Activated naive CD4-positive, alpha-beta T cell treated with anti-CD3 and anti-CD28 coated beads for 36 hours (primary cell): ENCODE data around the gene MUC20. TPM values are rescaled to one million over a fixed set of nuclear protein-coding genes. Genes with fewer than 3 reads are reported as not detected.
"Not testable (repeated sequence)": the region's sequence is repeated elsewhere in the genome, so short reads cannot be mapped to it uniquely, and the experiment has no call there.

ENCODE experiments used
- CTCF ChIA-PET: fragments of 350-600 bp; sonication (Branson Sonifier 250); formaldehyde crosslinking; loops from one replicate; lab custom pipeline; 2021; ENCODE audit warnings: antibody characterized with exemption; lab: Charles Lee
- DNase-seq: peaks from one replicate; pipeline ENCODE4 v3.0.0-alpha.2; 2020
- H3K27ac Mint-ChIP-seq: one replicate; pipeline ENCODE4 v1.8.0; 2021; ENCODE audit warnings: mild to moderate bottlenecking, mixed read lengths
- H3K27me3 Mint-ChIP-seq: one replicate; pipeline ENCODE4 v1.8.0; 2021; ENCODE audit warnings: low read depth, mixed read lengths
- H3K36me3 Mint-ChIP-seq: one replicate; pipeline ENCODE4 v1.8.0; 2021; ENCODE audit warnings: low read depth, mixed read lengths
- H3K4me1 Mint-ChIP-seq: one replicate; pipeline ENCODE4 v1.8.0; 2021; ENCODE audit warnings: low read depth, mixed read lengths
- H3K4me3 Mint-ChIP-seq: one replicate; pipeline ENCODE4 v1.8.0; 2021; ENCODE audit warnings: mild to moderate bottlenecking, moderate library complexity, mixed read lengths
- H3K9me3 Mint-ChIP-seq: one replicate; pipeline ENCODE4 v1.8.0; 2021; ENCODE audit warnings: mixed read lengths
- intact Hi-C: fragments of 100-400 bp; cut with micrococcal nuclease; formaldehyde crosslinking; loops from one replicate; pipeline ENCODE4 v1.15.1; 2023
- total RNA-seq, 2 experiments: library from RNA; stranded (reverse); gene quantifications; one replicate each; pipeline ENCODE4 v1.2.3, GENCODE V29; 2021

The MUC20 gene
- total RNA-seq, 2 experiments from 2014 or later, result 0.43 to 0.84 TPM

DNA sequence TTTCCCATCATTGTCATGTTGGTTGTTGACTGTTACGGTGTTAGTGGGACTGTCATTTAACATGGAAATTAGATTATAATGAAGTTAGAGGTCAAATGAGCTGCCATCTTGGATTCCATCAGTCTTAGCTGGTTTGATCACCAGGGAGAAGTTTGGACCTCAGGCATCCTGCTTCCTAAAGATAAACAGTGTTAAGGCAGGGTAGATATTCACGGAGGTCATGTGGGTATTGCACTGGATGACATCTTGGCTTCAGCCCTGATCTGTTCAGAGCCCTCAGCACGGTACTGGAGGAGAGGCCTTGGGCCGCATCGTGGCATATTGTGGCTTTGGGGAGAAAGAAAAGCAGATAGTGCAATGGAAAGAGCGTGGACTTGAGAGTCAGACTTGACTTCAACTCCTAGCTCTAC lies 11.1 kb upstream of the MUC20 start:
- DNase-seq, result no peak
- CTCF ChIA-PET, result no interaction called here
- H3K27me3 Mint-ChIP-seq, result no peaks in the 10 kb centered on the region
- no peaks in the 10 kb centered on the region for H3K4me1 Mint-ChIP-seq
- H3K4me3 Mint-ChIP-seq, result no peak overlapping the region
- no peak overlapping the region for H3K27ac Mint-ChIP-seq
- intact Hi-C loops, result no loop called here
- no peaks in the 10 kb centered on the region for H3K9me3 Mint-ChIP-seq
- H3K36me3 Mint-ChIP-seq, result peaks cover 1% of the 10 kb centered on the region

DNA sequence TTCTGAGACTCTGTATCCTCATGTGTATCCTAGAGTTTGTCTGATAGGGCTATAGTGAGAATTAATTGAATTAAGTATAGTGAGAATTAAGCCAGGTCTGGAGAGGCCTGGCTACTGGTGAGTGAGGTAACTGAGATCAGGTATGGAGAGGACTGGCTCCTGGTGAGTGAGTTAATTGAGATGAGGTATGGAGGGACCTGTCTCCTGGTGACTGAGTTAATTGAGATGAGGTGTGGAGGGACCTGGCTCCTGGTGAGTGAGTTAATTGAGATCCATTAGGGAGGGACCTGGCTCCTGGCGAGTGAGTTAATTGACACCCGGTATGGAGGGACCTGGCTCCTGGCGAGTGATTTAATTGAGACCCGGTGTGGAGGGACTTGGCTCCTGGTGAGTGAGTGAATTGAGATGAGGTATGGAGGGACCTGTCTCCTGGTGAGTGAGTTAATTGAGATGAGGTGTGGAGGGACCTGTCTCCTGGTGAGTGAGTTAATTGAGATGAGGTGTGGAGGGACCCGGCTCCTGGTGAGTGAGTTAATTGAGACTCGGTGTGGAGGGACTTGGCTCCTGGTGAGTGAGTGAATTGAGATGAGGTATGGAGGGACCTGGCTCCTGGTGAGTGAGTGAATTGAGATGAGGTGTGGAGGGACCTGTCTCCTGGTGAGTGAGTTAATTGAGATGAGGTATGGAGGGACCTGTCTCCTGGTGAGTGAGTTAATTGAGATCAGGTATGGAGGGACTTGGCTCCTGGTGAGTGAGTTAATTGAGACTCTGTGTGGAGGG lies 10.5 kb upstream of the MUC20 start:
- H3K27ac Mint-ChIP-seq, intact Hi-C loops, H3K4me3 Mint-ChIP-seq, H3K9me3 Mint-ChIP-seq, H3K4me1 Mint-ChIP-seq, DNase-seq, H3K27me3 Mint-ChIP-seq, CTCF ChIA-PET, H3K36me3 Mint-ChIP-seq: not testable (repeated sequence)

DNA sequence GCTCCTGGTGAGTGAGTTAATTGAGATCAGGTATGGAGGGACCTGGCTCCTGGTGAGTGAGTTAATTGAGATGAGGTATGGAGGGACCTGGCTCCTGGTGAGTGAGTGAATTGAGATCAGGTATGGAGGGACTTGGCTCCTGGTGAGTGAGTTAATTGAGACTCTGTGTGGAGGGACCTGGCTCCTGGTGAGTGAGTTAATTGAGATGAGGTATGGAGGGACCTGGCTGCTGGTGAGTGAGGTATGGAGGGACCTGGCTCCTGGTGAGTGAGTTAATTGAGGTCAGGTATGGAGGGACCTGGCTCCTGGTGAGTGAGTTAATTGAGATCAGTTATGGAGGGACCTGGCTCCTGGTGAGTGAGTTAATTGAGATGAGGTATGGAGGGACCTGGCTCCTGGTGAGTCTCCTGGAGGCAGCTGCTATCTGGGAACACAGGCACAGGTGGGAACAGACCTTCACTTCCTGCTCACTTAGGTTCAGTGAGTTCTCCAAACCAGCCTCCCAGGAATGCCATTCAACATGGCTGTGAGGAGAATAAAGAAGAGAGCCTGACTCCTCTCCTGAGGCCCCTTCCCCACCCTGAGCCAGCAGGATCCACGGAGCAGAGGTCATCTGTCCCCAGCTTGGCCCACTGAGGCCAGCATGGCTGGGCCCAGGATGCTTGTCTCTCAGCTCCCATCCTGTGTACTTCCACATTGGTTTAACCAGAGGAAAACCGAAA lies 9.5 kb upstream of the MUC20 start:
- H3K9me3 Mint-ChIP-seq, H3K27ac Mint-ChIP-seq, H3K36me3 Mint-ChIP-seq, intact Hi-C loops, H3K4me1 Mint-ChIP-seq, H3K27me3 Mint-ChIP-seq, DNase-seq, H3K4me3 Mint-ChIP-seq: not testable (repeated sequence)
- CTCF ChIA-PET, result interaction anchor here (0.5 kb wide), 1 partner anchor 153 kb away, joined by 5 read pairs; no protein-coding TSS in a partner anchor

DNA sequence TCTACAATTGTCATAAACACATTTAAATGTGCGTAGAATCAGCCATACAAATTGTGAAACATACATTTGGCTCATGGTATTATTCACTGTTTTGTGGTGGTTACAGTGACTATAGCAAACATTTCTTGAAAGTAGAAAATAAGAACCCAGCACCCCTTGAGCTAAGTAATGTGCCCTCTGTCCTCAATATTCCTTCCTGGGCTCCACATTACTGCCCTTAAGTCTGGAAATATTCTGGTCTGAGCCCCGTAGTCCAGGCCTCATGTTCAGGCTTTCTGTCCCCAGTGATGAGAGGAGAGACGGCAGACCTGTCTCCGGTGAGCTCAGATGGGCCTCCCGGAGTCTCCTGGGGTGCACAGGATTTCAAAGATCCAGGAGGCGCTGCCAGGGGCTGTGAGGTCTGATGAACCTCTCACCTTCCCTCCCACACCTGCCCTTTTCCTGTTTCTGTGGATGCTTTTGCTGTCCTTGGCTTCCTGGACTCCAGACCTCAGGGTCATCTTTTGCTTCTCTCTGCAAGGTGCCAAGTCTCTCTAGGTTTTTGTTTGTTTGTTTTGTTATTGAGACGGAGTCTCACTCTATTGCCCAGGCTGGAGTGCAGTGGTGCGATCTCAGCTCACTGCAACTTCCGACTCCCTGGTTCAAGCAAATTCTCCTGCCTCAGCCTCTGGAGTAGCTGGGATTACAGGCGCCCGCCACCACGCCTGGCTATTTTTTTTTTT lies 8.8 kb upstream of the MUC20 start:
- no peak overlapping the region for H3K4me3 Mint-ChIP-seq
- H3K9me3 Mint-ChIP-seq, result no peaks in the 10 kb centered on the region
- no peak overlapping the region for H3K27ac Mint-ChIP-seq
- peaks cover 4% of the 10 kb centered on the region for H3K4me1 Mint-ChIP-seq
- H3K36me3 Mint-ChIP-seq, result peaks cover 7% of the 10 kb centered on the region
- CTCF ChIA-PET, result interaction anchor here (0.5 to 0.6 kb wide), 2 partner anchors 154 to 1092 kb away, joined by 3 to 5 read pairs; no protein-coding TSS in a partner anchor
- H3K27me3 Mint-ChIP-seq, result no peaks in the 10 kb centered on the region
- intact Hi-C loops, result no loop called here
- no peak for DNase-seq

DNA sequence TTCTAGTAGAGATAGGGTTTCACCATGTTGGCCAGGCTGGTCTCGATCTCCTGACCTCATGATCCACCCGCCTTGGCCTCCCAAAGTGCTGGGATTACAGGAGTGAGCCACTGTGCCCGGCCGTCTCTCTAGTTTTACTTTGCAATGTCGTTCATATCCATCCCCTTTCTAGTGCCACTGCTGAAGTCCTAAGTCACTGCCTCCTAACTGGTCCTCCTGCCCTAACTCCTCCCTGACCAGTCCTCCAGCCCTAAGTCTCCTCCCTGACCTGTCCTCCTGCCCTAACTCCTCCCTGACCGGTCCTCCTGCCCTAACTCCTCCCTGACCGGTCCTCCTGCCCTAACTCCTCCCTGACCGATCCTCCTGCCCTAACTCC lies 8.3 kb upstream of the MUC20 start:
- H3K9me3 Mint-ChIP-seq, H3K4me1 Mint-ChIP-seq, DNase-seq, H3K27ac Mint-ChIP-seq, H3K36me3 Mint-ChIP-seq, intact Hi-C loops, H3K4me3 Mint-ChIP-seq, CTCF ChIA-PET, H3K27me3 Mint-ChIP-seq: not testable (repeated sequence)

DNA sequence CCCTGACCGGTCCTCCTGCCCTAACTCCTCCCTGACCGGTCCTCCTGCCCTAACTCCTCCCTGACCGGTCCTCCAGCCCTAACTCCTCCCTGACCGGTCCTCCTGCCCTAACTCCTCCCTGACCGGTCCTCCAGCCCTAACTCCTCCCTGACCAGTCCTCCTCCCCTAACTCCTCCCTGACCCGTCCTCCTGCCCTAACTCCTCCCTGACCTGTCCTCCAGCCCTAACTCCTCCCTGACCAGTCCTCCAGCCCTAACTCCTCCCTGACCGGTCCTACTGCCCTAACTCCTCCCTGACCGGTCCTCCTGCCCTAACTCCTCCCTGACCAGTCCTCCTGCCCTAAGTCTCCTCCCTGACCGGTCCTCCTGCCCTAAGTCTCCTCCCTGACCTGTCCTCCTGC lies 7.6 kb upstream of the MUC20 start:
- H3K4me3 Mint-ChIP-seq, CTCF ChIA-PET, H3K36me3 Mint-ChIP-seq: not testable (repeated sequence)

DNA sequence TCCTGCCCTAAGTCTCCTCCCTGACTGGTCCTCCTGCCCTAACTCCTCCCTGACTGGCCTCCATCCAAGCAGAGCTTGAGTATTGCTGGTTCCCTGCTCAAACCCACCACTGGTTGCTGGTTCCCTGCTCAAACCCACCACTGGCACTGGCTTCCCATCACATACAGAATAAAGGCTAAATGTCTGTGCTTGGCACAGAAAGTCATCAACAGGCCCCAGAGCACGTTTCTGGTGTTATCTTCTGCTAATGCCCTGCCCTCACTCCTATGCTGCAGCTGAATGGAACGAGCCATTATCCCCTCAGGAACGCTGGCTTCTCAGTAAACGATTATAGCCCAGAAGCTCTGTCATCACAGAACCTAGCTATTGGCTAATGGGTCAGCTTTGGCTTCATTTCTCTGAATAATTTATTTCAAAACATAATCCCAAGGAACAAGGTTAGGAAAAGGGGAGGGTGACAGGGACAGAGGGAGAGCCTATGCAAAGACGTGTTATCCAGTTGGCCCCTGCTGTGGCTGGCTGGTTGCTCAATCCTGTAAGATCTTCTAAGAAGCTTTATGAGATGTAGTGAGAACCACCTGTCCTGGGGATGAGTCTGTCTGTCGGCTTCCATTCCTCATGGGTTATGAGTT lies 6.3 kb upstream of the MUC20 start:
- H3K27ac Mint-ChIP-seq, result no peak overlapping the region

More for the DNA sequence above, 7.6 kb upstream of the MUC20 start:
- H3K4me1 Mint-ChIP-seq, H3K27me3 Mint-ChIP-seq, intact Hi-C loops, H3K27ac Mint-ChIP-seq, H3K9me3 Mint-ChIP-seq, DNase-seq: not testable (repeated sequence)

DNA sequence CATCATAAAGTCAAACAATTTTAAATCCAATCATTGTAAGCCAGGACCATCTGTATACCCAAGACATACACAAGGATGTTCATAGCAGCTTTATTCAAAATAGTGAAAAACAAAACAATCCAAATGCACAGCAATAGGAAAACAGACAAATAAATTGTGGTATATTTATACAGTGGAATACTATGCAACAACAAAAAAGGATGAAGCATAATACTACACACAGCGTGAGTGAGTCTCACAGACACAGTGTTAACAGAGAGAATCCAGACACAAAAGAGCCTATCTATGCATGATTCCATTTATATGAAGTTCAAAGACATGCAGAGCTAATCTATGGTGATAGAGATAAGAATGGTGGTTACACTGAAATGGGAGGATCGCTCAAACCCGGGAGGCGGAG lies 5.6 kb upstream of the MUC20 start:
- no peak overlapping the region for H3K27ac Mint-ChIP-seq
- peaks cover 4% of the 10 kb centered on the region for H3K4me1 Mint-ChIP-seq
- H3K4me3 Mint-ChIP-seq, result no peak overlapping the region
- no peak for DNase-seq
- no peaks in the 10 kb centered on the region for H3K9me3 Mint-ChIP-seq
- H3K27me3 Mint-ChIP-seq, result no peaks in the 10 kb centered on the region
- intact Hi-C loops, result no loop called here
- peaks cover 7% of the 10 kb centered on the region for H3K36me3 Mint-ChIP-seq
- CTCF ChIA-PET, result interaction anchor here (0.7 kb wide), 1 partner anchor 141 kb away, joined by 3 read pairs; no protein-coding TSS in a partner anchor

More for the DNA sequence above, 6.3 kb upstream of the MUC20 start:
- CTCF ChIA-PET, result interaction anchor here (0.7 kb wide), 1 partner anchor 141 kb away, joined by 3 read pairs; no protein-coding TSS in a partner anchor
- intact Hi-C loops, result no loop called here
- Mint-ChIP-seq H3K9me3 (no peaks in the 10 kb centered on the region), H3K4me1 (peaks cover 4% of the 10 kb centered on the region), H3K27me3 (no peaks in the 10 kb centered on the region), H3K4me3 (no peak overlapping the region), H3K36me3 (peaks cover 7% of the 10 kb centered on the region)
- DNase-seq, result no peak

DNA sequence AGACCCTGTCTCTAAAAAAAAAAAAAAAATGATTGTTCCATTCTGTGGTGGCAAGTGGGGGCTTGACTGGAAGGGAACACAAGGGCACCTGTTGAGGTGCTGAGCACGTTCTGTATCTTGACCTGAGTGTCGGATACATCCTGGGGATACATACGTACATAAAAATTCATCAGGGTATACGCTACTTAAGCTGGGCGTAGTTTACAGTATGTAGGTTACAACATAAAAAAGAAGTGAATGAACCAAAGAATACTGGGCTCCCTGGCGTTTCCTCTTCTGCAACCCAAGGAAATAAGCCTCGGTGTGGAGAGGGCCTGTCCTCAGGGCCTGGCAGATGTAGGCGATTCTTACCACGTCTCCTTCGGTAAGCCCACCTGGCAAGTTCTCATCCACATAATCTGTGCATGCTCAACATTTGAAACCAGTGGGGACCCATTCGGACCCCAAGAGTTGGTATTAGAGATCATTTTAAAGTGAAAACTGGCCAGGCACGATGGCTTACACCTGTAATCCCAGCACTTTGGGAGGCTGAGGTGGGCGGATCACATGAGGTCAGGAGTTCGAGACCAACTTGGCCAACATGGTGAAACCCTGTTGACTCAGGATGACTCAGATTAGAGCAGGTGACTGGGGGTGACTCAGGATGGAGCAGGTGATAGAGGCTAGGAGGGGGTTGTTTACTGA lies 5.1 kb upstream of the MUC20 start:
- Mint-ChIP-seq H3K9me3 (no peaks in the 10 kb centered on the region), H3K4me1 (peaks cover 4% of the 10 kb centered on the region), H3K4me3 (no peak overlapping the region), H3K27ac (no peak overlapping the region), H3K27me3 (no peaks in the 10 kb centered on the region), H3K36me3 (peaks cover 7% of the 10 kb centered on the region)
- intact Hi-C loops, result no loop called here
- CTCF ChIA-PET, result no interaction called here
- DNase-seq, result peak; percentile 45

DNA sequence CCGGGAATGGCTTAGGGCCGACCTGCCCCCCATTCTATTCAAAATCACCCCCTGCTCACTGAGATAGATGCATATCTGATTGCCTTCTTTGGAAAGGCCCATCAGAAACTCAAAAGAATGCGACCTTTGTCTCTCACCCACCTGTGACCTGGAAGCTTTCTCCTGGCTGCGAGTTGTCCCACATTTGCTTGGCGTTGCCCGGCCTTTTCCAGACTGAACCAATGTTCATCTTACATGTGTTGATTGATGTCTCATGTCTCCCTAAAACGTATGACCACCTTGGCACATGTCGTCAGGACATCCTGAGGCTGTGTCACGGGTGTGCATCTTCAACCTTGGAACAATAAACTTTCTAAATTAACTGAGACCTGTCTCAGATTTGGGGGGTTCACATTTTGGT lies 3.4 kb upstream of the MUC20 start:
- Mint-ChIP-seq H3K9me3 (no peaks in the 10 kb centered on the region), H3K27me3 (no peaks in the 10 kb centered on the region), H3K4me3 (no peak overlapping the region), H3K4me1 (peaks cover 4% of the 10 kb centered on the region), H3K36me3 (peaks cover 7% of the 10 kb centered on the region), H3K27ac (no peak overlapping the region)
- intact Hi-C loops, result no loop called here
- DNase-seq, result no peak
- CTCF ChIA-PET, result no interaction called here

DNA sequence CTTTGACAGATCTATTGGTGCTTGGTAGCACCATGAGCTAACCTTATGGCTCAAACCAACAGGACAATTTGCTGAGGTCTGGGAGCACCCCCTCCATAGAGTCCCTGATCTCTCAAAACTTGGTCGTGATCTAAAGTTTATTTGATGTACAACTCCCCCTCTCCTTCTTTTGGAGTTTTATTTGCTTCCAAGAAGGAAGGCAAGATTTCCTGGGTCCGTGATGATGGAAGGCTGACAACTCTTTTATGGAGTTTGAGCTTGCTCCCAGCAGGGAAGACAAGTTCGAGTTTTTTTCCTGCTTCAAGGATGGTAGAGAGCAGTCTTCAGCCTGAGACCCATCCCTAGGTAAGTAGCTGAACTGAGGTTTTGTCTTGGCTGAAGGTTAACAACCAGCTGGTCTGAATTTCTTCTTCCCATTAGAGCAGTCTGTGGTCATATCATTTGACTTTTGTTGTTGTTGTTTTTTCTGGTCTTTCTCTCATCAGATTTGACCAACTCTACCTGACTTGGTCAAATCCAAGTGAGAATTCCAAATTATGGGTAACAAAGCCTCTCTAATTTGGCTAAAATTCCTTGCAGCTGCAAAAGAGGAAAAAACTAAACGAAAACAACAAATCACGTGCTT lies 2.8 kb upstream of the MUC20 start:
- no peak overlapping the region for H3K27ac Mint-ChIP-seq
- H3K4me1 Mint-ChIP-seq, result peaks cover 4% of the 10 kb centered on the region
- CTCF ChIA-PET, result no interaction called here

More for the DNA sequence above, 2.8 kb upstream of the MUC20 start:
- H3K36me3 Mint-ChIP-seq, result peaks cover 7% of the 10 kb centered on the region
- no peak overlapping the region for H3K4me3 Mint-ChIP-seq
- no peaks in the 10 kb centered on the region for H3K27me3 Mint-ChIP-seq
- intact Hi-C loops, result no loop called here
- no peak for DNase-seq
- no peaks in the 10 kb centered on the region for H3K9me3 Mint-ChIP-seq
